Measurements from ENCODE around the gene TRIP12.

DNA sequence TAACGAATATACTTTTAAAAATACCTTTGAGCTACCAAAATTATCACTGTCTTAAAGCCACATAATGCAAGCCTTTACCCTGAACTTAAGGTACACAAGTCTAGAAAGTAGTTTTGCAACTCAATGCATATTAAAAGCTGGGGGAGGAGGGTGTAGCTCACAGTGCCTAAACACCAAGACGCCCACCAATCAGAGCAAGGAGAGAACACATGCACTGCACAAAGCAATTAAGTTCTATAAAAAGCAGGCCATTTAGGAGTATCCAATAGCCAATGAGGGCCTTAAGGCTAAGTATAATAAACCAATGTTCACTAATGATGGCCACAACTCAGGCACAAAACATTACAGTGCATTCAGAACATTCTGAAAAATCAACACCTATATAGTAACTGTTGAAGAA is 16.2 kb downstream of the TRIP12 start:
- TF ChIP-seq, protein P1, sequence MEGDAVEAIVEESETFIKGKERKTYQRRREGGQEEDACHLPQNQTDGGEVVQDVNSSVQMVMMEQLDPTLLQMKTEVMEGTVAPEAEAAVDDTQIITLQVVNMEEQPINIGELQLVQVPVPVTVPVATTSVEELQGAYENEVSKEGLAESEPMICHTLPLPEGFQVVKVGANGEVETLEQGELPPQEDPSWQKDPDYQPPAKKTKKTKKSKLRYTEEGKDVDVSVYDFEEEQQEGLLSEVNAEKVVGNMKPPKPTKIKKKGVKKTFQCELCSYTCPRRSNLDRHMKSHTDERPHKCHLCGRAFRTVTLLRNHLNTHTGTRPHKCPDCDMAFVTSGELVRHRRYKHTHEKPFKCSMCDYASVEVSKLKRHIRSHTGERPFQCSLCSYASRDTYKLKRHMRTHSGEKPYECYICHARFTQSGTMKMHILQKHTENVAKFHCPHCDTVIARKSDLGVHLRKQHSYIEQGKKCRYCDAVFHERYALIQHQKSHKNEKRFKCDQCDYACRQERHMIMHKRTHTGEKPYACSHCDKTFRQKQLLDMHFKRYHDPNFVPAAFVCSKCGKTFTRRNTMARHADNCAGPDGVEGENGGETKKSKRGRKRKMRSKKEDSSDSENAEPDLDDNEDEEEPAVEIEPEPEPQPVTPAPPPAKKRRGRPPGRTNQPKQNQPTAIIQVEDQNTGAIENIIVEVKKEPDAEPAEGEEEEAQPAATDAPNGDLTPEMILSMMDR (IDR thresholded peaks at IDR 0.05 in 8 of 11, conservative IDR thresholded peaks at IDR 0.05 in 3 of 11), result no peak
- no peak for TF ChIP-seq POLR2A (IDR thresholded peaks at IDR 0.05)
